Prostate gland (tissue), 2 donors: ENCODE results near the gene ARF4.

Experiments used
- POLR2A ChIP-seq: fragments of 450-650 bp; IDR thresholded peaks from one replicate; pipeline ENCODE4 v1.6.1; 2016; ENCODE audit warnings: antibody characterized with exemption, mild to moderate bottlenecking
- POLR2AphosphoS5 ChIP-seq: sonication (generic); formaldehyde crosslinking; IDR thresholded peaks from one replicate; pipeline ENCODE4 v1.6.1; 2017; ENCODE audit warnings: antibody characterized with exemption
- TF ChIP-seq, protein P1 (sequence below), 4 experiments: fragments of 200-600 bp in 2 of 4; fragments of 450-650 bp in 2 of 4; sonication (generic) in 2 of 4; IDR thresholded peaks; 1 replicate in 3 of 4; 2 replicates in 1 of 4; pipeline ENCODE4 v1.5.1; 2016 to 2019; ENCODE audit warnings: antibody characterized with exemption in 4 of 4, mild to moderate bottlenecking in 2 of 4, moderate library complexity in 2 of 4

DNA sequence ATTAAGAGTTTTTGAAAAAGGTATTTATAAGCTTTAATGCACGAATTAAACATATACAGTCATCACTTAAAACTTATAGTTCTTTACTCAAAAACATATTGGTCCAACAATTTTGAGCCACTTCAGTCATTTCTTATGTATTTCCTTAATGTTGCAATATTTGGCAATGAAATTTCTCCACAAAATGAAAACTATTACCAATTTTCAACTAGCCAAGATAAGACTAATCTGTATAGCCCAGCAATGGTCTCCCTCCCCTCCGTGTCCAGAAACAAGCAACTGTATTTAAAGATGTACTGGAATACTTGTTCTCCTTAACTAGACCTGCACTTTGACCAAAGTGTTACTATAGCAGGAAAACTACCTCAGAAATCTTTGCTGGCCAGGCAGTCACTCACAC is 9.2 kb downstream of the ARF4 start:
- TF ChIP-seq, protein P1, sequence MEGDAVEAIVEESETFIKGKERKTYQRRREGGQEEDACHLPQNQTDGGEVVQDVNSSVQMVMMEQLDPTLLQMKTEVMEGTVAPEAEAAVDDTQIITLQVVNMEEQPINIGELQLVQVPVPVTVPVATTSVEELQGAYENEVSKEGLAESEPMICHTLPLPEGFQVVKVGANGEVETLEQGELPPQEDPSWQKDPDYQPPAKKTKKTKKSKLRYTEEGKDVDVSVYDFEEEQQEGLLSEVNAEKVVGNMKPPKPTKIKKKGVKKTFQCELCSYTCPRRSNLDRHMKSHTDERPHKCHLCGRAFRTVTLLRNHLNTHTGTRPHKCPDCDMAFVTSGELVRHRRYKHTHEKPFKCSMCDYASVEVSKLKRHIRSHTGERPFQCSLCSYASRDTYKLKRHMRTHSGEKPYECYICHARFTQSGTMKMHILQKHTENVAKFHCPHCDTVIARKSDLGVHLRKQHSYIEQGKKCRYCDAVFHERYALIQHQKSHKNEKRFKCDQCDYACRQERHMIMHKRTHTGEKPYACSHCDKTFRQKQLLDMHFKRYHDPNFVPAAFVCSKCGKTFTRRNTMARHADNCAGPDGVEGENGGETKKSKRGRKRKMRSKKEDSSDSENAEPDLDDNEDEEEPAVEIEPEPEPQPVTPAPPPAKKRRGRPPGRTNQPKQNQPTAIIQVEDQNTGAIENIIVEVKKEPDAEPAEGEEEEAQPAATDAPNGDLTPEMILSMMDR (IDR thresholded peaks at IDR 0.05): no peak
- TF ChIP-seq POLR2A: no peak
- TF ChIP-seq POLR2AphosphoS5: no peak
